WTC11 (cell line): ENCODE results near the gene NINJ2.

ENCODE experiments used
- CBFB ChIP-seq: sonication (generic); formaldehyde crosslinking; IDR thresholded peaks from 2 replicates; pipeline ENCODE4 v1.8.1; 2022; ENCODE audit warnings: mild to moderate bottlenecking, low read depth, missing genetic modification reagents
- CREB1 ChIP-seq: sonication (generic); formaldehyde crosslinking; IDR thresholded peaks from 2 replicates; pipeline ENCODE4 v1.8.0; 2023; ENCODE audit warnings: mild to moderate bottlenecking, missing genetic modification reagents
- CTCF ChIP-seq: fragments of 200-600 bp; IDR thresholded peaks from 2 replicates; pipeline ENCODE4 v1.8.0; 2022; ENCODE audit warnings: antibody characterized with exemption
- ESRRA ChIP-seq: sonication (generic); formaldehyde crosslinking; IDR thresholded peaks from 2 replicates; pipeline ENCODE4 v1.8.1; 2022; ENCODE audit warnings: mild to moderate bottlenecking, missing genetic modification reagents, borderline replicate concordance
- FOXJ3 ChIP-seq: sonication (generic); formaldehyde crosslinking; IDR thresholded peaks from 2 replicates; pipeline ENCODE4 v1.9.0; 2021; ENCODE audit warnings: missing genetic modification reagents, mild to moderate bottlenecking, borderline replicate concordance
- IRF1 ChIP-seq: sonication (generic); formaldehyde crosslinking; IDR thresholded peaks from 2 replicates; pipeline ENCODE4 v1.8.0; 2023; ENCODE audit warnings: missing genetic modification reagents
- KAT7 ChIP-seq: sonication (generic); formaldehyde crosslinking; IDR thresholded peaks from 2 replicates; pipeline ENCODE4 v1.8.1; 2023; ENCODE audit warnings: missing genetic modification reagents, mild to moderate bottlenecking, borderline replicate concordance
- NFE2L1 ChIP-seq: sonication (generic); formaldehyde crosslinking; IDR thresholded peaks from 2 replicates; pipeline ENCODE4 v1.8.1; 2023; ENCODE audit warnings: missing genetic modification reagents
- SP1 ChIP-seq: sonication (generic); formaldehyde crosslinking; conservative IDR thresholded peaks from 2 replicates; pipeline ENCODE4 v1.8.1; 2022; ENCODE audit warnings: missing genetic modification reagents
- STAT6 ChIP-seq: sonication (generic); formaldehyde crosslinking; conservative IDR thresholded peaks from 2 replicates; pipeline ENCODE4 v1.8.1; 2023; ENCODE audit warnings: mild to moderate bottlenecking, low read depth, missing genetic modification reagents, moderate library complexity
- TCF7 ChIP-seq: sonication (generic); formaldehyde crosslinking; IDR thresholded peaks from 2 replicates; pipeline ENCODE4 v1.8.0; 2022; ENCODE audit warnings: mild to moderate bottlenecking, low read depth, missing genetic modification reagents, moderate library complexity
- TP53 ChIP-seq: sonication (generic); formaldehyde crosslinking; IDR thresholded peaks from 2 replicates; pipeline ENCODE4 v1.8.1; 2023; ENCODE audit warnings: mild to moderate bottlenecking, missing genetic modification reagents
- ZNF317 ChIP-seq: sonication (generic); formaldehyde crosslinking; IDR thresholded peaks from 2 replicates; pipeline ENCODE4 v1.8.1; 2023; ENCODE audit warnings: low read depth, mild to moderate bottlenecking, moderate library complexity, missing genetic modification reagents, borderline replicate concordance

GRCh38 chr12:578748-579419 lies 84.4 kb downstream of the NINJ2 start:
- TF ChIP-seq TP53 (CRISPR knock-in tag) = no peak
- no peak for TF ChIP-seq FOXJ3 (CRISPR knock-in tag)
- TF ChIP-seq STAT6 = no peak
- TF ChIP-seq CREB1 (CRISPR knock-in tag) = no peak
- no peak for TF ChIP-seq CTCF
- no peak for TF ChIP-seq TCF7
- TF ChIP-seq ESRRA = no peak
- TF ChIP-seq SP1 = no peak
- TF ChIP-seq CBFB (CRISPR knock-in tag) = no peak
- TF ChIP-seq ZNF317 = no peak
- no peak for TF ChIP-seq NFE2L1 (CRISPR knock-in tag)
- TF ChIP-seq IRF1 (CRISPR knock-in tag) = no peak
- no peak for TF ChIP-seq KAT7 (CRISPR knock-in tag)
